Left ventricle myocardium inferior (tissue), 1 donor: ENCODE data around the gene TMEM217. TPM values are rescaled to one million over a fixed set of nuclear protein-coding genes. Genes with fewer than 3 reads are reported as not detected.
"Not testable (repeated sequence)": the region's sequence is repeated elsewhere in the genome, so short reads cannot be mapped to it uniquely, and the experiment has no call there.

ENCODE experiments used
- DNase-seq: peaks from one replicate; pipeline ENCODE4 v3.0.0-alpha.2; 2020
- H3K27ac ChIP-seq: fragments of 200-600 bp; replicated peaks from 2 replicates; pipeline ENCODE4 v1.8.0; 2021
- H3K27me3 ChIP-seq: fragments of 200-600 bp; 2 replicates; pipeline ENCODE4 v1.8.0; 2021; ENCODE audit warnings: low read depth
- H3K36me3 ChIP-seq: fragments of 200-600 bp; 2 replicates; pipeline ENCODE4 v1.8.0; 2021
- H3K4me1 ChIP-seq: fragments of 200-600 bp; 2 replicates; pipeline ENCODE4 v1.8.0; 2021
- H3K4me3 ChIP-seq: fragments of 200-600 bp; 2 replicates; pipeline ENCODE4 v1.8.0; 2021; ENCODE audit warnings: mild to moderate bottlenecking, moderate library complexity
- H3K9me3 ChIP-seq: fragments of 200-600 bp; replicated peaks from 2 replicates; pipeline ENCODE4 v1.8.0; 2021
- CTCF ChIP-seq: fragments of 200-600 bp; IDR thresholded peaks from 2 replicates; pipeline ENCODE4 v1.8.0; 2021; ENCODE audit warnings: antibody characterized with exemption, mild to moderate bottlenecking, borderline replicate concordance
- intact Hi-C: fragments of 100-400 bp; cut with micrococcal nuclease; formaldehyde crosslinking; loops from one replicate; pipeline ENCODE4 v1.11.0; 2022
- long read RNA-seq: library from polyadenylated mRNA; unstranded; transcript quantifications from one replicate; pipeline ENCODE4 v2.0.0, GENCODE V29; 2021
- total RNA-seq: library from RNA; stranded (reverse); fragmentation: NEBNext Ultra II Directional; extraction: Animal tissue kit (Norgen Biotek cat#: 25700); gene quantifications from one replicate; pipeline ENCODE4 v1.2.1, GENCODE V29; 2021
- donor health status: DM: no; HTN: yes; CAD: no; lungs with severe emphysema.

The TMEM217 gene
- 0.80 TPM for total RNA-seq
- long read RNA-seq = 0 reads

GRCh38 chr6:37257634-37258404 is at the start of gene TMEM217, which contains the start of gene TBC1D22B:
TSS of gene TMEM217 (minus strand) at chr6:37258144. CDS start at chr6:37219030, 39,114 bp downstream.
TSS of gene TBC1D22B (plus strand) at chr6:37257772. CDS start at chr6:37257918, 146 bp downstream.
- no peaks in the 10 kb centered on the region for H3K36me3 ChIP-seq
- no peak for TF ChIP-seq CTCF
- peak within 1 kb of the TSS; percentile 92 for H3K27ac ChIP-seq
- H3K27me3 ChIP-seq = no peaks in the 10 kb centered on the region
- no peaks in the 10 kb centered on the region for H3K9me3 ChIP-seq
- intact Hi-C loops = no loop called here
- H3K4me3 ChIP-seq = peak within 1 kb of the TSS; percentile 98
- H3K4me1 ChIP-seq = peaks cover 39% of the 10 kb centered on the region
- peak; percentile 96 for DNase-seq

DNA sequence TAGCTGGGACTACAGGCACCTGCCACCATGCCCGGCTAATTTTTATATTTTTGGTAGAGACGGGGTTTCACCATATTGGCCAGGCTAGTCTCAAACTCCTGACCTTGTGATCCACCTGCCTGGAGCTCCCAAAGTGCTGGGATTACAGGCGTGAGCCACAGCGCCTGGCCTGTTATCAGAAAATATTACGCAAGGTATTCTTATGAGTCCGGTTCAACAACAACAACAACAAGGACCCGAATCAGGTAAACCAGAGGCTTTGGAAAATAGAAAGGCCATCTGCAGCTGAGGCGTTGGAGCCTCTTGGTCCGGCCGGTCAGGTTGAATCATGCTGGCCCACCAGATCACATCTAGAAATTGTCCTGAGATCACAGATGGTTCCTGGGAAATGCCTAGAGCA is 49.5 kb upstream of the TMEM217 start:
- H3K27ac ChIP-seq, DNase-seq, H3K9me3 ChIP-seq, intact Hi-C loops, H3K4me3 ChIP-seq, H3K27me3 ChIP-seq: not testable (repeated sequence)
- Histone ChIP-seq H3K4me1 (peaks cover 24% of the 10 kb centered on the region), H3K36me3 (peaks cover 23% of the 10 kb centered on the region)

DNA sequence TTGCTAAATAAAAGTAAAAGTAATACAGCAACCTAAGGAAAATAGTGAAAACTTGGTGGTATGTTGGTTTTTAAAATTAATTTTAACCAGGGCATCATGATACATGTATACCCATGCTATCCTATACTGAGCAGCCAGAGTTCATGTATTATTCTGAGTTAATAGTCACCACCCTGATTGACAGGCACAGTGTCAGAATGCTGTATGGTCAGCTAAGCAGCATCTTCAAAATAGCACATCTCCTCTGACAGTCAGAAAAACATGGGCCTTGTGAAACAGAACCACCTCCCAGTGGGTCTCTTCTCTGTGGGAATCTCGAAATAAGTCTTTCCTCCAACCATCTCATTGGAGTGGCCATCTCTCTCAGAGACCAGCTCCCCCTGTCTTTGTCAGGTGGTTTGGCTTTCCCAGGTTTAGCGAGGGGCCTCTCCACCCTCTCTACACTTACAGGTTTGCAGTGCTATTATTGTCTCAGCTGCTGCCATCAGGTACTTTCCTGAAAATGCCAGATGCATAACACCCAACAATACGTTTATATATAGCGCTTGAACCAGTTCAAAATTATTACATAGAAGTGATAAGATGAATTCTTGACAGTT is 48.8 kb upstream of the TMEM217 start:
- Histone ChIP-seq H3K27ac (no peak overlapping the region), H3K27me3 (no peaks in the 10 kb centered on the region), H3K36me3 (peaks cover 24% of the 10 kb centered on the region), H3K4me1 (peaks cover 24% of the 10 kb centered on the region), H3K4me3 (no peak overlapping the region), H3K9me3 (no peaks in the 10 kb centered on the region)
- DNase-seq = no peak
- intact Hi-C loops = no loop called here
- TF ChIP-seq CTCF = peak; percentile 9

DNA sequence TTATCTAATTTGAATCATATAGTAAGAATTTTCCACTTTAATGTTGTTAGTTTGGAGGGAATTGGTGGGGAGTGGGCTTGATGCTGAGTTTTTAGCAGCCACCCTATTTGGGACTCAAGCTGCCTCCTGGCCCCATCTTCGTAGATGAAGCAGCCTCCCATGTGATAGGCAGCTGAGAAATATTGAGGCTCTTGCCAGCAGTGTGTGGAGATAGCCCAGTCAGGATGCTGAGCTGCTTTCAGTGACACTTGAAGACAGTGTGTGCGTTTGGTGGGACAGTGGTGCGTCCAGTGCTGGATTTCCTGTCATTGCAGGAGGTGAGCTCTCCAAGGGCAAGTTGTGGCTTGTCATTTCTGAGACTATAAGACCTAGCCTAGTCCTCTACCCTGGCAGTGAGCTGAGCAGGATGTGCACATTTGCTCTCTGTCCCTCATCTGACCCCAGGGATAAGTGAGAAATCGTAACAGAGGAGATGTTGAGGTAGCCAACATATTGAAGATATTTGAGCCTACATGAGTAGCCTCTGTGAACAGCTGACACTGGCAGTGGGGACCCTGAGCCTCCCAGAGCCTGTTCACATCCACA is 48.0 kb upstream of the TMEM217 start:
- no peak overlapping the region for H3K4me3 ChIP-seq
- H3K4me1 ChIP-seq = peaks cover 24% of the 10 kb centered on the region
- intact Hi-C loops = no loop called here
- no peak overlapping the region for H3K27ac ChIP-seq
- TF ChIP-seq CTCF = no peak
- peaks cover 30% of the 10 kb centered on the region for H3K36me3 ChIP-seq
- H3K27me3 ChIP-seq = no peaks in the 10 kb centered on the region
- H3K9me3 ChIP-seq = no peaks in the 10 kb centered on the region
- DNase-seq = no peak

DNA sequence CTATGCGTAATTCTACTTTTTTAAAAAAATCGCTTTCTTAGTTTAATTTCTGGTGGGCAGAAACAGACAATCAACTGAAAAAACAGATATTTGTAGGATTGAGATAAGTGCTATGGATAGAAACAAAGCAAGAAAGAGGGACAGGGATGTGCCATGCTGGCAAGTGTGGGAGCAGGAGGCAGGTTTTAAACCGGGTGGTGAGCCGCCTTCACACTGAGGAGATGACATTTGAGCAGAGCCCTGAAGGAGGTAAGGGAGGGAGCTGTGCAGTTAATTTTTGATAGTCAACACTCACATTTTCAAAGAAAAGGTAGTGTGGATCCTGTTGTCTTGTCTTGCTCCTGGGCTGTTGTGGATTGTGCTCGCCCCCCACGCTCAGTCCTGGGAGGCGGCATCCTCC is 46.8 kb upstream of the TMEM217 start:
- Histone ChIP-seq H3K36me3 (peaks cover 37% of the 10 kb centered on the region), H3K27me3 (no peaks in the 10 kb centered on the region), H3K4me1 (peaks cover 24% of the 10 kb centered on the region), H3K9me3 (no peaks in the 10 kb centered on the region), H3K4me3 (no peak overlapping the region), H3K27ac (no peak overlapping the region)
- intact Hi-C loops = no loop called here
- DNase-seq = no peak
- TF ChIP-seq CTCF = no peak
